ENCODE results near the gene RIPOR2.
"Not testable (repeated sequence)": the region's sequence is repeated elsewhere in the genome, so short reads cannot be mapped to it uniquely, and the experiment has no call there.

RIPOR2 gene

GRCh38 chr6:24797596-24798216 lies 138.1 kb downstream of the RIPOR2 start:
- no peak for DNase-seq

- peak; percentile 7 for DNase-seq
Observed at GRCh38 chr6:24796616-24797290, 139.0 kb downstream of the RIPOR2 start.

GRCh38 chr6:24795106-24795505 lies 140.7 kb downstream of the RIPOR2 start:
- DNase-seq, result no peak

GRCh38 chr6:24788031-24788665 lies 147.6 kb downstream of the RIPOR2 start:
- peak; percentile 14 for DNase-seq

- no peak for DNase-seq
Observed at GRCh38 chr6:24780206-24780605, 155.6 kb downstream of the RIPOR2 start.

GRCh38 chr6:24779416-24780016 lies 156.2 kb downstream of the RIPOR2 start:
- no peak for DNase-seq

GRCh38 chr6:24778878-24779277 lies 156.9 kb downstream of the RIPOR2 start:
- DNase-seq, result no peak

GRCh38 chr6:24778121-24778520 lies 157.6 kb downstream of the RIPOR2 start:
- DNase-seq, result no peak

GRCh38 chr6:24777227-24777626 lies 158.5 kb downstream of the RIPOR2 start:
- DNase-seq, result no peak

GRCh38 chr6:24775520-24776058 lies 160.2 kb downstream of the RIPOR2 start:
- DNase-seq, result peak; percentile 51

- DNase-seq, result peak; percentile 97
Observed at GRCh38 chr6:24774696-24775519, 160.9 kb downstream of the RIPOR2 start, which contains the start of gene GMNN. GMNN (plus strand) TSS chr6:24774937; CDS start chr6:24777247, 2,310 bp downstream.

GRCh38 chr6:24768361-24768760 lies 167.4 kb downstream of the RIPOR2 start:
- DNase-seq, result no peak

GRCh38 chr6:24766680-24767462 lies 168.9 kb downstream of the RIPOR2 start:
- no peak for DNase-seq

- DNase-seq, result not testable (repeated sequence)
Observed at GRCh38 chr6:24765968-24766367, 169.8 kb downstream of the RIPOR2 start.

GRCh38 chr6:24764833-24765828 lies 170.6 kb downstream of the RIPOR2 start:
- DNase-seq, result not testable (repeated sequence)

GRCh38 chr6:24763578-24763977 lies 172.2 kb downstream of the RIPOR2 start:
- DNase-seq, result no peak

- no peak for DNase-seq
Observed at GRCh38 chr6:24761851-24762250, 173.9 kb downstream of the RIPOR2 start.

GRCh38 chr6:24761193-24761835 lies 174.4 kb downstream of the RIPOR2 start:
- DNase-seq, result no peak

GRCh38 chr6:24760210-24760609 lies 175.6 kb downstream of the RIPOR2 start:
- DNase-seq, result no peak

GRCh38 chr6:24759718-24760117 lies 176.0 kb downstream of the RIPOR2 start:
- no peak for DNase-seq
